WTC11 (cell line): Measurements from ENCODE around the gene TNRC6C. TPM values are rescaled to one million over a fixed set of nuclear protein-coding genes. Genes with fewer than 3 reads are reported as not detected.

Experiments used
- ATAC-seq: fragments of 200-7000 bp; cut with Tn5 transposase; 2 replicates; pipeline ENCODE4 v1.10.0; 2021; ENCODE audit warnings: mild to moderate bottlenecking, moderate library complexity
- CTCF ChIA-PET: fragments of 300-600 bp; sonication (Branson Sonifier 250); formaldehyde crosslinking; loops from one replicate; lab custom pipeline; 2021; ENCODE audit warnings: antibody characterized with exemption; lab: Charles Lee
- POLR2A ChIA-PET: fragments of 350-600 bp; sonication (Branson Sonifier 250); formaldehyde crosslinking; loops from one replicate; lab custom pipeline; 2021; ENCODE audit warnings: antibody characterized with exemption; lab: Charles Lee
- DNase-seq: peaks from one replicate; pipeline ENCODE4 v3.0.0; 2021; ENCODE audit warnings: low spot score
- H3K27ac Mint-ChIP-seq: 2 replicates; pipeline ENCODE4 v1.8.0; 2021; ENCODE audit warnings: mixed read lengths
- H3K27me3 Mint-ChIP-seq: 2 replicates; pipeline ENCODE4 v1.8.0; 2021; ENCODE audit warnings: low read depth, mild to moderate bottlenecking, moderate library complexity, mixed read lengths
- H3K36me3 Mint-ChIP-seq: 2 replicates; pipeline ENCODE4 v1.8.0; 2021; ENCODE audit warnings: mixed read lengths
- H3K4me1 Mint-ChIP-seq: 2 replicates; pipeline ENCODE4 v1.8.0; 2022; ENCODE audit warnings: mixed read lengths
- H3K4me3 Mint-ChIP-seq: 2 replicates; pipeline ENCODE4 v1.8.0; 2021; ENCODE audit warnings: mild to moderate bottlenecking, moderate library complexity, mixed read lengths
- H3K9me3 Mint-ChIP-seq: 2 replicates; pipeline ENCODE4 v1.8.0; 2021; ENCODE audit warnings: mixed read lengths
- AR ChIP-seq: fragments of 250-450 bp; sonication (Bioruptor Pico); IDR thresholded peaks from 2 replicates; pipeline ENCODE4 v1.9.0; 2021; ENCODE audit warnings: mild to moderate bottlenecking
- ATF3 ChIP-seq: sonication (generic); formaldehyde crosslinking; conservative IDR thresholded peaks from 2 replicates; pipeline ENCODE4 v1.8.1; 2022; ENCODE audit warnings: mild to moderate bottlenecking, missing genetic modification reagents
- CREM ChIP-seq: sonication (generic); formaldehyde crosslinking; IDR thresholded peaks from 2 replicates; pipeline ENCODE4 v1.8.1; 2022; ENCODE audit warnings: mild to moderate bottlenecking, missing genetic modification reagents, moderate library complexity
- EMX1 ChIP-seq: fragments of 250-450 bp; sonication (Bioruptor Pico); IDR thresholded peaks from 2 replicates; pipeline ENCODE4 v1.8.0; 2021; ENCODE audit warnings: mild to moderate bottlenecking
- FOXP1 ChIP-seq: sonication (generic); formaldehyde crosslinking; IDR thresholded peaks from 2 replicates; pipeline ENCODE4 v1.8.0; 2022; ENCODE audit warnings: missing genetic modification reagents, mild to moderate bottlenecking, moderate library complexity, borderline replicate concordance
- GRHL2 ChIP-seq: fragments of 250-450 bp; sonication (Bioruptor Pico); IDR thresholded peaks from 2 replicates; pipeline ENCODE4 v1.8.0; 2022; ENCODE audit warnings: mild to moderate bottlenecking, moderate library complexity; ENCODE audit not compliant: insufficient replicate concordance, severe bottlenecking
- JUN ChIP-seq: sonication (generic); formaldehyde crosslinking; IDR thresholded peaks from 2 replicates; pipeline ENCODE4 v1.8.0; 2023; ENCODE audit warnings: mild to moderate bottlenecking, missing genetic modification reagents
- KAT7 ChIP-seq: sonication (generic); formaldehyde crosslinking; IDR thresholded peaks from 2 replicates; pipeline ENCODE4 v1.8.1; 2023; ENCODE audit warnings: missing genetic modification reagents, mild to moderate bottlenecking, borderline replicate concordance
- MLX ChIP-seq: sonication (generic); formaldehyde crosslinking; IDR thresholded peaks from 2 replicates; pipeline ENCODE4 v1.8.1; 2023; ENCODE audit warnings: mild to moderate bottlenecking, missing genetic modification reagents, moderate library complexity
- MXD4 ChIP-seq: fragments of 250-450 bp; sonication (Bioruptor Pico); IDR thresholded peaks from 2 replicates; pipeline ENCODE4 v1.8.0; 2021; ENCODE audit warnings: mild to moderate bottlenecking, moderate library complexity, borderline replicate concordance
- NFYB ChIP-seq: sonication (generic); formaldehyde crosslinking; conservative IDR thresholded peaks from 2 replicates; pipeline ENCODE4 v1.8.0; 2022; ENCODE audit warnings: low read depth, missing genetic modification reagents
- PREB ChIP-seq: sonication (generic); formaldehyde crosslinking; IDR thresholded peaks from 2 replicates; pipeline ENCODE4 v1.8.1; 2022; ENCODE audit warnings: mild to moderate bottlenecking, missing genetic modification reagents, moderate library complexity, borderline replicate concordance
- RORB ChIP-seq: fragments of 250-450 bp; sonication (Bioruptor Pico); IDR thresholded peaks from 2 replicates; pipeline ENCODE4 v1.9.0; 2021; ENCODE audit warnings: mild to moderate bottlenecking
- SMAD4 ChIP-seq: sonication (generic); formaldehyde crosslinking; IDR thresholded peaks from 2 replicates; pipeline ENCODE4 v1.8.0; 2022; ENCODE audit warnings: mild to moderate bottlenecking, missing genetic modification reagents
- SOX15 ChIP-seq: fragments of 250-450 bp; sonication (Bioruptor Pico); IDR thresholded peaks from 2 replicates; pipeline ENCODE4 v1.9.0; 2021; ENCODE audit warnings: mild to moderate bottlenecking
- TEAD1 ChIP-seq: sonication (generic); formaldehyde crosslinking; IDR thresholded peaks from 2 replicates; pipeline ENCODE4 v1.8.0; 2022; ENCODE audit warnings: mild to moderate bottlenecking, missing genetic modification reagents
- ZBTB21 ChIP-seq: sonication (generic); formaldehyde crosslinking; IDR thresholded peaks from 2 replicates; pipeline ENCODE4 v1.8.1; 2023; ENCODE audit warnings: mild to moderate bottlenecking, missing genetic modification reagents, borderline replicate concordance
- ZNF317 ChIP-seq: sonication (generic); formaldehyde crosslinking; IDR thresholded peaks from 2 replicates; pipeline ENCODE4 v1.8.1; 2023; ENCODE audit warnings: low read depth, mild to moderate bottlenecking, moderate library complexity, missing genetic modification reagents, borderline replicate concordance
- ZNF423 ChIP-seq: fragments of 250-450 bp; sonication (Bioruptor Pico); IDR thresholded peaks from 2 replicates; pipeline ENCODE4 v2.1.2; 2022; ENCODE audit warnings: mild to moderate bottlenecking, moderate library complexity
- ZNF512 ChIP-seq: sonication (generic); formaldehyde crosslinking; IDR thresholded peaks from 2 replicates; pipeline ENCODE4 v1.8.1; 2022; ENCODE audit warnings: missing genetic modification reagents, borderline replicate concordance
- ZNF671 ChIP-seq: fragments of 250-450 bp; sonication (Bioruptor Pico); IDR thresholded peaks from 2 replicates; pipeline ENCODE4 v1.8.0; 2021; ENCODE audit warnings: mild to moderate bottlenecking
- total RNA-seq: library from RNA; stranded (reverse); gene quantifications from 3 replicates; pipeline ENCODE4 v1.2.3, GENCODE V29; 2021

TNRC6C gene
- total RNA-seq, 1 experiment from 2014 or later, result 52.3 TPM

GRCh38 chr17:78131172-78132083, 172.9 kb downstream of the TNRC6C start (continued):
- TF ChIP-seq SOX15 (CRISPR knock-in tag) (no peak), MLX (CRISPR knock-in tag) (no peak), ZNF512 (CRISPR knock-in tag) (no peak)

GRCh38 chr17:78132084-78132676, 173.7 kb downstream of the TNRC6C start:
- CTCF ChIA-PET, result interaction anchor here (0.7 to 1.3 kb wide), 5 partner anchors 8 to 52 kb away, joined by 3 to 6 read pairs (median 4); no protein-coding TSS in a partner anchor
- ATAC-seq (peak; percentile 10), DNase-seq (peak; percentile 61)
- Mint-ChIP-seq H3K9me3 (no peaks in the 10 kb centered on the region), H3K4me1 (peaks cover 31% of the 10 kb centered on the region), H3K27ac (no peak overlapping the region), H3K27me3 (peaks cover 17% of the 10 kb centered on the region), H3K4me3 (peak overlapping the region; percentile 55), H3K36me3 (no peaks in the 10 kb centered on the region)
- POLR2A ChIA-PET, result interaction anchor here (1.1 kb wide), 1 partner anchor 55 kb away, joined by 4 read pairs; the partner anchor contains the start of genes AFMID and TK1
- no peak for TF ChIP-seq GRHL2
- peak; percentile 45; the same call in 1 of the 2 replicates for TF ChIP-seq ZNF423 (CRISPR knock-in tag)

- H3K27ac Mint-ChIP-seq, result no peak overlapping the region
- ATAC-seq, result no peak
- peaks cover 34% of the 10 kb centered on the region for H3K4me1 Mint-ChIP-seq
- TF ChIP-seq ZNF671, result no peak
- TF ChIP-seq SOX15 (CRISPR knock-in tag), result no peak
- no peak for TF ChIP-seq SMAD4 (CRISPR knock-in tag)
- no peak for TF ChIP-seq ATF3 (CRISPR knock-in tag)
- TF ChIP-seq JUN (CRISPR knock-in tag), result no peak
- no peak for TF ChIP-seq MXD4 (CRISPR knock-in tag)
- TF ChIP-seq ZNF317 (CRISPR knock-in tag), result no peak
- no peak for TF ChIP-seq AR (CRISPR knock-in tag)
- no peak for TF ChIP-seq EMX1 (CRISPR knock-in tag)
- TF ChIP-seq NFYB (CRISPR knock-in tag), result no peak
- TF ChIP-seq TEAD1 (CRISPR knock-in tag), result no peak
- no peak for TF ChIP-seq KAT7 (CRISPR knock-in tag)
- TF ChIP-seq ZBTB21, result no peak
- no peak for TF ChIP-seq FOXP1 (CRISPR knock-in tag)
- TF ChIP-seq PREB (CRISPR knock-in tag), result no peak
- TF ChIP-seq CREM (CRISPR knock-in tag), result no peak
- TF ChIP-seq RORB (CRISPR knock-in tag), result no peak
- DNase-seq, result no peak
- CTCF ChIA-PET, result interaction anchor here (0.9 to 10.2 kb wide), 3 partner anchors 8 to 42 kb away, joined by 4 to 82 read pairs (median 6); no protein-coding TSS in a partner anchor
- POLR2A ChIA-PET, result interaction anchor here (1.1 kb wide), 1 partner anchor 54 kb away, joined by 4 read pairs; the partner anchor contains the start of genes AFMID and TK1
- H3K36me3 Mint-ChIP-seq, result no peaks in the 10 kb centered on the region
- peaks cover 17% of the 10 kb centered on the region for H3K27me3 Mint-ChIP-seq
- H3K4me3 Mint-ChIP-seq, result peak overlapping the region; percentile 27; the same call in 1 of the 2 replicates
- H3K9me3 Mint-ChIP-seq, result no peaks in the 10 kb centered on the region
Observed at GRCh38 chr17:78132767-78133178, 174.3 kb downstream of the TNRC6C start.
